GM19397 (cell line): ENCODE results near the gene RADIL.
"Not testable (repeated sequence)": the region's sequence is repeated elsewhere in the genome, so short reads cannot be mapped to it uniquely, and the experiment has no call there.

Experiments
- ATAC-seq: cut with Tn5 transposase; IDR thresholded peaks from one replicate; pipeline ENCODE4 v1.9.1; 2021; ENCODE audit warnings: mild to moderate bottlenecking, moderate library complexity; ENCODE audit not compliant: unreplicated experiment

Gene RADIL

DNA sequence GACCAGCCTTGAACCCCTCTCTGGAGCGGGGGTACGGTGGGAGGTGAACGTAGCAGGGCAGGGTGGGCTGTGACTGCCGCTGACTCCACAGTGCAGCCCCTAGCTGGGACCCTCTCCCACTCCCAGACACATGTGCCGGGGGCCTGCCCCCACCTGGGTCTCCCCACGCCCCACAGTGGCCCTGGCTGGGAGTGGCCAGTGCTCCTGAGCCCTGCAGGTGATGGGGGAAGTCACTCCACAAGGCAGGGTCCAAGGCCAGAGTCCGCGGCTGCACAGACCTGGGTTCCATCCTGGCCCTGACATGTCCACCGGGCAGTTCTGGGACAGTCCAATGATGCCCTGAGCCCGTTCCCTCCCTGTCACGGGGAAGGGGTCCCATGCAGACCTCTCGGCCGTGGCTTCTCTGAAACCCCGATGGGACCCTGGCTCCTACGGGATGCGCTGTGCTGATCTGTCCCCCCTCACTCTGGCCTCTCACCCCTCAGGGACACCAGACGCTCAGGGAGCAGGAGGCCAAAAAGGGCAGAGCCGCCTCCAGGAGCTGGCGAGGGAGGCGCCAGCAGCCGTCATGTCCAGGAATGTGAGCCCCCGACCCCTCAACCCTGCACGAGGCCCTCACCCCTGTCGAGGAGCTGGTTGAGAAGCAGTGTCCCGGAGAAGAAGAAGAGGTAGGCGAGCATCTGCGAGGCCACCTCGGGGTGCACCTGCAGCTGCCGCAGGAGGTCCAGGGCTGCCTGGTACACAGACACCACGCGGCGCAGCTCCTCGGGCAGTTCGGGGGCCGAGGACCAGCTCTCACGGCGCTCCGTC is 67.7 kb downstream of the RADIL start:
- ATAC-seq = no peak

DNA sequence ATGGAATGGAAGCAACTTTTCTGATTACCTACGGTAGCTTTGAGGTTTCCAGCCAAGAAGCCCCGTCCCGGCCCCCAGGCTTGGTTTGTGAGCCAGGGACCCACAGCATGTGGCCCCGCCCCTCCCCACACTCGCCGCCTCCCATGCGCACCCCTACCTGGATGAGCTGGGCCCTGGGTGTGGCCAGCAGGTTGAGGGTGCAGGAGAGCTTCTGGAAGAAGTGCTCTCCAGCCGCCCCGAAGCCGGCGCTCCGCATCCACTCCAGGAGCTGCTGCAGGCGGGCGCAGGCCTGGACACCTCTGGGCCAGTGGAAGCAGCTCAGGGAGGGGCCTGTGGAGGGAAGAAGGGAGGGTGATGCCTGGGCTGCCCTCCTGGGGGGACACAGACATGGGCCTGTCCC is 68.4 kb downstream of the RADIL start:
- no peak for ATAC-seq

DNA sequence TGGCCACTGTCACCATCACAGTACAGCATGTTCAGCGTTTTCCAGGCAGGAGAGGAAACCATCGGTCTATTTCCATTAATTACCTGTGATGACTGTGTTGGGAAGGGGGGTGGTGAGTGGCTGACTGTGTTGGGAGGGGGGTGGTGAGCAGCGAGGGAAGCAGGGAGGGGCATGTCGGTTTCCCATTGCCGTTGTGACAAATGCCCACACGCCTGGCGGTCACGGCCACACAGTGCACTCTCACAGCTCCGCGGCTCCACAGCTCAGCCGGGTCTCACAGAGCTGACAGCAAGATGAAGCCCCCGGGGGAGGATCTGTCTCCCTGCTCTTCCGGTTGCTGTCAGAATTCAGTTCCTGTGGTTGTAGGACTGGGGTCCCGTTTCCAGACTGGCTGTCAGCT is 69.1 kb downstream of the RADIL start:
- ATAC-seq = no peak

DNA sequence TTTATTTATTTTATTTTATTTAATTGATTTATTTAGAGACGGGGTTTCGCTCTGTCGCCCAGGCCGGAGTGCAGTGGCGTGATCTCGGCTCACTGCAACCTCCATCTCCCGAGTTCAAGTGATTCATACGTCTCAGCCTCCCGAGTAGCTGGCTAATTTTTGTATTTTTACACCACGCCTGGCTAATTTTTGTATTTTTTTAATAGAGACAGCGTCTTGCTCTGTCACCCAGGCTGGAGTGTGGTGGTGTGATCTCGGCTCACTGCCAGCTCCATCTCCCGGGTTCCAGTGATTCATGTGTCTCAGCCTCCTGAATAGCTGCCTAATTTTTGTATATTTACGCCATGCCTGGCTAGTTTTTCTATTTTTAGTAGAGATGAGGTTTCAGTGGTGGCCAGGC is 73.8 kb downstream of the RADIL start:
- ATAC-seq = no peak

DNA sequence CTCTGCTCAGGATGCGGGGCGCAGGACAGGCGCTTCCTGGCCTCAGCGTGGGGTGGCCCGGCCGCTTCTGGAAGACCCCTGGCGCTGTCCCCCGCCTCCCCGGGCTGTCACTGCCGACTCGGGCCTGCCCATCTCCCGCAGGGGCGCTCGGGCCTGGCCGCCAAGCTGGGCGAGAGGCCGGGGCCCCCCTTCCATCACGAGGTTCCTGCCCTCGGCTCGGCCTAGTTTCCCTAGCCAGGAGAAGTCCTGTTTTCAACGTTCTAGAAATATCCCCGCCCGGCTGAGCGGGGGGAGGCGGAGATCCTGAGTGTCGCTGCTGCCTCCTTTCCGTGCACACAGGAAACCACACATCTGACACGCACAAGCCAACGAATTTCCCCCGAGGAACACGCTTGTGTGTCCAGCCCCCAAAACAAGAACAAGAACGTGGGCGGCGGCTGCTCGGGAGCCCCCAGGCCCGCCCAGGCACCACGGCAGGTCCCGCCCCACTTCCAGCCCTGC is 74.4 kb downstream of the RADIL start:
- no peak for ATAC-seq

DNA sequence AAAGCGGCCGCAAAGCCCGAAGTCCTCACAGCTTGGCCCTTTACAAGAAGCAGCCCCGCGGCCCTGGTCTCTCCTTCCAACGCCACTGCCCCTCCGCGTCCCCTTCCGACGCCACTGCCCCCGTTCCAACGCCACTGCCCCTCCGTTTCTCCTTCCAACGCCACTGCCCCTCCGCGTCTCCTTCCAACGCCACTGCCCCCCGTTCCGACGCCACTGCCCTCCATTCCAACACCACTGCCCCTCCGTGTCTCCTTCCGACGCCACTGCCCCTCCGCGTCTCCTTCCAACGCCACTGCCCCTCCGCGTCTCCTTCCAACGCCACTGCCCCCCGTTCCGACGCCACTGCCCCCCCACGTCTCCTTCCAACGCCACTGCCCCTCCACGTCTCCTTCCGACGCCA is 75.0 kb downstream of the RADIL start:
- ATAC-seq = no peak

DNA sequence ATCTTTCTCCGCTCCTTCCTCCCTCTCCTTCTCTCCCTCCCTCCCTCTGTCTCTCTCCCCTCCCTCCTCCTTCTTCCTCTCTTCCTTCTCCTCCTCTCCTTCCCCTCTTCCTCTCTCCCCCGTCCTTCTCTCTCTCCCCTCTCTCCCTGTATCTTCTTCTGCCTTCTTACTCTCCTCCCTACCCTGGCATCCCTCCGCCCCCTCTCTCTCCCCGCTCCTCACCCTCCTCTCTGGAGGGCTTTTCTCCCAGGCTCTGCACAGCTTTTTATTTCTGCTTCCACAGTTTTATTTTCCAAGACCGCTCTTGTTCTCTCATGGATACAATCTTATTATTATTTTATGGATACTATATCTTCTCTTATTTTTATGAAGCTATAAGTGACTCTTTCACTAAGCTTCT is 75.5 kb downstream of the RADIL start:
- ATAC-seq = no peak

DNA sequence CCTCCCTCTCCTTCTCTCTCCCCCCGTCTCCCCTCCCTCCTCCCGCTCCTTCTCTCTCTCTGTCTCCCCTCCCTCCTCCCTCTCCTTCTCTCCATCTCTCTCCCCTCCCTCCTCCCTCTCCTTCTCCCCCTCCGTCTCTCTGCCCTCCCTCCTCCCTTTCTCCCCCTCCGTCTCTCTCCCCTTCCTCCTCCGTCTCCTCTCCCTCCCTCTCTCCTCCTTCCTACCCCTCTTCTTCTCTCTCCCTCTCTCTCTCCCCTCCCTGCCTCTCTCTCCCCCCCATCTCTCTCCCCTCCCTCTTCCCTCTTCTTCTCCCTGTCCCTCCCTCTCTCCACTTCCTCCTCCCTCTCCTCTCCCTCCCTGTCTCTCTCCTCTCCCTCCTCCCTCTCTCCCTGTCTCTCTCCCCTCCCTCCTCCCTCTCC is 75.9 kb downstream of the RADIL start:
- ATAC-seq = no peak

DNA sequence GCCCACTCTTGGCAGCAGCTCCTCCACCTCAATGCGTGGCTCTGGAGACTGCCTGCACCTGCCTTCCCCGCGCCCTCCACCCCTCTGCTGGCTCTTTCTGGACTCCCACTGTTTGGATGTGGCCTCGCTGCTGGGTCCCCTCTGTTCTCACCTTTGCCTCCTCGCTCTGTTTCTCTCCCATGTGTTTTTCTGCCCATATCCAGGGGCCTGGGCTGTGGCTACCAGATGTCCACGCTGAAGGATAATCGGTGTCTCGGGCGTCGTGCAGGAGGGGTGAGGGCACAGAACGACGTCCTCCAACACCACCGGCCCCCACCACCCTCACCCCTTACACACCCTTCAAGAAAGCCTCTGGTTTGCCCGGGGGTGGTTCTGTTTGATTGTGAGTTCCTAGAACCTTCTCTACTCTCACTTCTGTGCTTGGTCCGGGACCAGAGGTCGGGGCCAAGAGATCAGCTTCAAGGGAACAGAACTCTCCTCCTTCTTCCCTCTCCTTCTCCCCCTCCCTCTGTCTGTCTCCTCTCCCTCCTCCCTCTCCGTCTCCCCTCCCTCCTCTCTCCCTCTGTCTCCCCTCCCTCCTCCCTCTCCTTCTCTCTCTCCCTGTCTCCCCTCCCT is 76.4 kb downstream of the RADIL start:
- ATAC-seq = no peak

DNA sequence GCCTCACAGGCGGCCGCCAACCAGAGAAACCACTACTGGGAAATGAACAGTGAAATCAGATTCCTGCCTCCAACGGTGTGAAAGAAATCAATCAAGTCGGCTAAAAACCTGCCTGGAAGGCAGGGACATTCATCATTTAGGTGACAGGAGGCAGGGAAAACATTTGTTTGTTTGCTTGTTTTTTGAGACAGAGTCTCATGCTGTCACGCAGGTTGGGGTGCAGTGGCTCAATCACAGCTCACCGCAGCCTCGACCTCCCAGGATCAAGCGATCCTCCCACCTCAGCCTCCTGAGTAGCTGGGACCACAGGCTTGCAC is 77.6 kb downstream of the RADIL start:
- ATAC-seq = no peak

DNA sequence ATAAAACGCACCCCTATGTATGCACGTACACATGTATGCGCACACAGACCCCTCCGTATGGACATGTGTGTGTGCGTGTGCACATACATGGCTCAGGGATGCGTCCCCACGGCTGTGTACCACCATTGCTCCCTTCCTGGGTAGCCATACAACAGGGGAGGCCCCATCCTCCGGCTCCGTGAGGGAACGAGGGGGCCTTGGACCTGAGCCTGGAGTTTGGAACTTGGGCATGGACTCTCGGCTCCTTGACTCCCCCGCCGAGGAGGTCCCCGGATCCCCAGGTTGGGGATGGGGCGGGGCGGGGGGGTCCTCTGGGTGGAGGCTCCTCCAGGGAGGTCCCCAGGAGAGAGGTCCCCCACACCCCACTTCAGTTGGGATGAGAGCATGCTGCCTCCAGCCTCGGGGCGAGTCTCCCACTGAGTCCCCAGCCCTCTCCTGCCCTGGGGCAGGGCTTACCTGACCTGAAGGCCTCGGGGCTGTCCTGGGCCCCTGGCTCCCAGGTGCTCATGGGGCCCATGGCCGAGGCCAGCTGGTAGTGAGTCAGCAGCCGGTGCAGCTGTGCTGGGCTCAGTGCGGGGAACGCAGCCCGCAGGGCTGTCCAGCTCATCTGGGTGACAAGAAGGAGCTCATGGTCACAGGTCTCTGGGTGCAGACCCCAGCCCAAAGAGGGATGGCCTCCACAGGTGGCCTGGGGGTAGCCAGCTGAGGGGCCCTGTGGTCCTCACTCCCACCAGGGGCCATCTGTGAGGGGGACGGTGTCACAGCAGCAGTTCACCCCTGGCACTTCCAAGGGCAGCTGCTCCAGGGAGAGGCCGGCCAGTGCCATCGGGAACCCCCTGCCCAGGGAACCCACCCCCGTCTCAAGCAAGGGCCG is 78.2 kb downstream of the RADIL start:
- no peak for ATAC-seq

DNA sequence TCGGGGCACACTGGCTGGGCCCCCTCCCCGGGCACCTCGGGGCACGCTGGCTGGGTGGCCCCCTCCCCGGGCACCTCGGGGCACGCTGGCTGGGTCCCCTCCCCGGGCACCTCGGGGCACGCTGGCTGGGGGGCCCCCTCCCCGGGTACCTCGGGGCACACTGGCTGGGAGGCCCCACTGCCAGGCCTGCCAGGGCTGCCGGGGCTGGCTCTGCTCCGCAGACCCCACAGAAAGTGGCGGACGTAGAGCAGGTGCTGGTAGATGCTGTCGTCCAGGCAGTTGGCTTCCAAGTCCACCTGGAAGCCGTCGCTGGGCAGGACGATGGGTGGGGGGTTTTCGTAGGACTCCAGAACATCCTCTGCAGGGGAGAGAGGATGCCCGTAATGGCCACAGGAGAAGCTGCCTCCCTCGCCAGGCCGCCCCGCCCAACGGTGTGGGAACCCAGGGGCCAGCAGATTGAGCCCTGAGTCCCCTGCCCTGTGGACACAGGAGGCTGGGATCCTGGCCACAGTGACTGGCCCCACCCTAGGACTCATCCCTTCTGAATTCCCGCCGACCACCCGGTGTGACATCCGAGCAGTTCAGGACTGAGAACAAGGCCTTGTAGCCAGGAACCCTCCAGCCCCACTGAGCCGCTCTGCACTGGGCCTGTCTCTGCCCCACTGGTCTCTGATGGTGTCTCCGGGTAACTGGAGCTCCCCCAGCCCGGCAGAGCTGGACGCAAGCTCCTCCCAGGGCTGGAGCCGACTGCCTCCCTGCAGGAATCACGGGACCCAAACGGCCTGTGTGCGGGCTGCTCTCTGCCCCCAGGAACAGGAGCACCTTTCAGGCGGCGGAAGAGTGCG is 79.9 kb downstream of the RADIL start:
- ATAC-seq = no peak

DNA sequence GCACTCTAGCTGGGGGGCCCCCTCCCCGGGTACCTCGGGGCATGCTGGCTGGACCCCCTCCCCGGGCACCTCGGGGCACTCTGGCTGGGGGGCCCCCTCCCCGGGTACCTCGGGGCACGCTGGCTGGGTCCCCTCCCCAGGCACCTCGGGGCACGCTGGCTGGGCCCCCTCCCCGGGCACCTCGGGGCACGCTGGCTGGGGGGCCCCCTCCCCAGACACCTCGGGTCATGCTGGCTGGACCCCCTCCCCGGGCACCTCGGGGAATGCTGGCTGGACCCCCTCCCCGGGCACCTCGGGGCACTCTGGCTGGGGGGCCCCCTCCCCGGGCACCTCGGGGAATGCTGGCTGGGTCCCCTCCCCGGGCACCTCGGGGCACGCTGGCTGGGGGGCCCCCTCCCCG is 80.9 kb downstream of the RADIL start:
- ATAC-seq = not testable (repeated sequence)

DNA sequence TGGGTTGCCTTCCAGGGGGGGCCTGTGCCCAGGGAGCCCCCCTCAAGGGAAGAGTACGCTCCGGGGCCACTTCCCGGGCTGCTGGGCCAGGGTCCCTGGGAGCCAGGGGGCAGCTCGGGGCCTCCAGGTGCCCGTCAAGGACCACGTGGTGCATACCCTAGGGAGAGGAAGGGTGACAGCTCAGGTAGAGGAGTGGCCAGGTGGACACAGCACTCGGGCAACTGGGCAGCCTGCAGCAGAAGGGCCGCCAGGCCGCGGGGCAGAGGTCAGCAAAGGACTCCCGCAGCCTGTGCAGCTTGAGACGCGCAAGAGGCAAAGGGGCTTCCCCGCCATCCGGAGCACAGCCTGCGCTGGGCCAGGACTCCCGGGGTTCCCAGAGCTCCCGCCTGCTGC is 81.7 kb downstream of the RADIL start:
- no peak for ATAC-seq

DNA sequence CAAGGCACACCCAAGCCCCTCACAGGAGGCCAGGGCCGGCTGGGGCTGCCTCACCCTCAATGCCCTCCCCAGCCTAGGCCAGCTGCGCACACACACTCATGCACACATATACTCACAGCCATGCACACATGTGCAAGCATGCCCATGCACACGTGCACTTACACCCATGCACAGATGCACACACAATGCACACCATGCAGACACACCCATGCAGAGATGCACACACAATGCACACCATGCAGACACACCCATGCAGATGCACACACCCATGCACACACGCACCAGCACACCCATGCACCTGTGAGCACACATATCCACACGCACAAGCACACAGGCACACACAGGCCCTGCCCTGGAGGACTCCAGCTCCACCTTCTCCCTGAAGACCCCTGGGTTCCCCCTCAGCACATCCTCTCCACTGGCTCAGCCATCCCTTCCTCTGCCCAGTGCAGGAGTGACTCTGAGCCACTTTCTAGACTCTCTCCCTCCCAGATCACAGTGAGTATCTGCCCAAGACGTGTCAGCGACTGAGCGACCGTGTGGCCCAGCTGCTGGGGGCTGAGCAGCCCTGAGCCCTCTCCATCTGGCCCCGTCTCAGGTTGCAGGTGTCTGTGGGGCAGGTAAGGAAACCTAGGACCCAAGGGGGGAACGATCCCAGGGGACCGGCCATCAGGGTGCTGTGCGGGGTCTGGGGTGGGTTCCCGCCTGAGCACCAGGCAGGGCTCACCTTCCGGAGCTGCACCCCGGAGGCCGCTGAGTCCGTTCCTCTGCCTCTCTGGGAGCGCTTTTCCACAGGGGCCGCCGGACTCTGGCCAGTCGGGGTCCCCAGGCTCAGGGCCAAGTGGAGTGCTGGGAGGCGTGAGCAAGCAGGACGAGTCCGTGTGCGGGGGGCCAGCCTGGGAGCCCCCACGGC is 82.3 kb downstream of the RADIL start:
- no peak for ATAC-seq

DNA sequence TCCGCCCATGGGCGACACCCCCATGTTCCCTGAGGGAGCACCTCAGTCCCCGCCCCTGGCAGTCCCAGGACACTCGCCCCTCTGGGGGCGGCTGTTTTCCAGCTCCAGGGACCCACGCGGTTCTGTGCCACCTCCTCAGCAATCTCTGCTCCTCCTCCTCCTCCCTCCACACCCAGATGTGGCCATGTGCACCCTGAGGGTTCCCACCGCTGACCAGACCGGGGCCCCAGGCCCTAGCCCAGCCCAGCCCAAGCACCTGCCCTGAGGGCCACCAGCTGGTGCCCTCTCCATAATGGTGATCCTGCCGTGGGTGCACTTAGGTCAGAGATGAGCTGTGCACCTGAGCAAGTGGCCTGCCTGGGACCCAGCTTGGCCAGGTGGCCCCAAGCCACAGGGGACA is 83.0 kb downstream of the RADIL start:
- no peak for ATAC-seq

DNA sequence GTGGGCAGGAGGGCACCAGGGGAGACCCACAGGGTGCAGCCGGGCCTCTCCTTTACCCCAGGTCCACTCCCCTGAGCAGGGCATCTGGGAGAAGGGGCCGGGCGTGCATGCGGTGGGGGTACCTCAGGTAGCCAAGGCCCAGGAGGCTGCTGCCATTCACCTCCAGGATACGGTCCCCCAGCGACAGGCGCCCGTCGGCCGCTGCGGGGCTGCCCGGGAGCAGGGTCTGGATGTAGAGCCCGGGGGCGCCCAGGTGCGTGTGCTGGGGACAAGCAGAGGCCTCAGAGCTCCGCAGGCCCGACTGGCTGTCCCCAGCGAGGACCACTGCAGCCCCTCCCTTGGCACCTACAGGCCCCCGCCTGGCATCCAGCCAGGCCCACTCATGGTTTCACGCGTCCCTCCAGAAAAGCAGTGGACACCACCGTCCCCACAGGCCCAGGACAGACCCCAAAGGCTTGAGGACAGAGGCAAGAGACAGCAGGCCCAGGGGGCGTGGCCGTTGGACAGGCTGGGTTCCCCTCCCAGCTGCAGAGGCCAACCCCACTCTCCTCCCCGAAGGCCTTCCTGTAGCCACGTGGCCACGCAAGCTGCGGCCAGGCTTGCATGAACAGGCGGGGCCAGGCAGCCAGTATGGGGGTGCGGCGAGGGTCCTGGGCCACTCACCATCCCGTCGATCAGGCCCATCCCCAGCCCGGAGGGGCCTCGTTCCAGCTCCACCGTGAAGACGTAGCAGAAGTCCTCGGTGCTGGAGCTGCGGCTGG is 83.8 kb downstream of the RADIL start:
- no peak for ATAC-seq

DNA sequence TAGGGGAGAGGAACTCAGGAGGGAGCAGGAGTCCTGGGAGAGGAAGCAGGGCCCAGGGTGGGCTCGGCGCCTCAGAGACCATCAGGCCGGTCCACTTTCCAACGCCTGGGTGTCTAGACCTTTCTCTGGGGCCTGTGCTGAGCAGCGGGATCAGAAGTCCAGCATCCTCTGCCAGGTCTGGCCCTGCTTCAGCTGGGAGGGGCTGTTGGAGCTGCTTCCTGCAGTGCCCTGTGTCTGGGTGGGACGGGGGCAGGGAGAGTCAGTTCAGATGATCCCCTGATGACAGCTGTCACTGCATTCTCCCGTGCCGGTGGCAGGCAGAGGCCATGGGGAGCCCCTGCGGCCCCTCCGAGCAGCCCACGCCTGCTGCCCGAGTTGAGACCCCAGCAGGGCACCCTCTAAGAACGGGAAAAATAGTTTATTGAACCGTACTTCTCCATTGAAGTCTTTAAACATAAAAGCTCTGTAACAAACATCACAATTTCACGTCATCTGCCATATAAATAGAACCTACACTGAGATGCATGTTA is 84.7 kb downstream of the RADIL start:
- ATAC-seq = no peak
